MCF 10A (cell line): ENCODE results near the gene CCL26. TPM values are rescaled to one million over a fixed set of nuclear protein-coding genes. Genes with fewer than 3 reads are reported as not detected.
A peak's percentile ranks its signal among the peaks of the same experiment; 100 is the strongest.

Source experiments
- BruUV-seq: library from RNA; stranded (reverse); fragments of 400-500 nt; replicated peaks from 2 replicates; lab custom pipeline; 2021; lab: Mats Ljungman, UMichigan
- CTCF ChIA-PET: fragments of 300-600 bp; sonication (Branson Sonifier 250); formaldehyde crosslinking; extraction: SDS; loops from one replicate; lab custom pipeline; 2021; ENCODE audit warnings: antibody characterized with exemption, inconsistent platforms; lab: Yijun Ruan, JAX
- POLR2A ChIA-PET: fragments of 300-600, 350-650 bp; sonication (Branson Sonifier 250); formaldehyde crosslinking; extraction: SDS; loops from one replicate; lab custom pipeline; 2020; ENCODE audit warnings: antibody characterized with exemption, inconsistent platforms; lab: Yijun Ruan, JAX
- DNase-seq: peaks from one replicate; pipeline ENCODE4 v3.0.0-alpha.2; 2018; ENCODE audit not compliant: unreplicated experiment
- H3K27ac Mint-ChIP-seq: one replicate; pipeline ENCODE4 v1.8.0; 2022; ENCODE audit warnings: mild to moderate bottlenecking, low read depth, mixed read lengths; ENCODE audit not compliant: unreplicated experiment
- H3K27me3 Mint-ChIP-seq: one replicate; pipeline ENCODE4 v1.8.0; 2022; ENCODE audit warnings: mixed read lengths; ENCODE audit not compliant: insufficient read depth, unreplicated experiment
- H3K36me3 Mint-ChIP-seq: one replicate; pipeline ENCODE4 v1.8.0; 2022; ENCODE audit warnings: mild to moderate bottlenecking, moderate library complexity, mixed read lengths; ENCODE audit not compliant: insufficient read depth, unreplicated experiment
- H3K4me1 Mint-ChIP-seq: one replicate; pipeline ENCODE4 v1.8.0; 2022; ENCODE audit warnings: mixed read lengths; ENCODE audit not compliant: insufficient read depth, unreplicated experiment
- H3K4me3 Mint-ChIP-seq: one replicate; pipeline ENCODE4 v1.8.0; 2022; ENCODE audit warnings: mild to moderate bottlenecking, moderate library complexity, mixed read lengths; ENCODE audit not compliant: unreplicated experiment
- H3K9me3 Mint-ChIP-seq: one replicate; pipeline ENCODE4 v1.8.0; 2022; ENCODE audit warnings: mixed read lengths; ENCODE audit not compliant: unreplicated experiment
- intact Hi-C: fragments of 100-400 bp; cut with micrococcal nuclease; formaldehyde crosslinking; loops from 2 replicates; pipeline ENCODE4 v1.14.1; 2022
- total RNA-seq: library from RNA; stranded (reverse); gene quantifications from 2 replicates; pipeline ENCODE4 v1.2.3, GENCODE V29; 2022
- TF ChIP-seq, protein P1 (sequence below): fragments of 200-600 bp; IDR thresholded peaks from one replicate; pipeline ENCODE4 v1.8.0; 2022; ENCODE audit warnings: antibody characterized with exemption, mild to moderate bottlenecking; ENCODE audit not compliant: unreplicated experiment

The CCL26 gene
- total RNA-seq, 1 experiment from 2014 or later = not detected

DNA sequence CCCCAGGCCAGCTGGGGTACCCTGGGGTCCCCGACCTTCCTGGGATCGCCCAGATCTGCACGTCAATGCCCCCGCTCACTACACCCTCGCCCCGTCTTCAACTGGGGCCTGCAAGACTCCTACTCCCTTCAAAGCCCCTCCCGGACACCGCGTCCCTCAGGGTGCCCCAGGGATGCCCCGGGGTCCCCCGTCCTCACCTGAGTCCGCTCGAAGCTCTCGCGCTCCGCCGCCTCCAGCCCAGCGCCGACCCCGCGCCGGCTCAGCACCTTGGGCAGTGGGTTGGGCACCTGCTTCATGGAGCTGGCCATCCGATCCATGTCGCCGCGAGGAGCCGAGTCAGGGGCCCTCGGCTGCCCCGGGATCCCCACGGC, 33.4 kb downstream of the CCL26 start, which contains the start of gene HIP1:
TSS of gene HIP1 (minus strand) at position 338 of the 371 bp plus-strand sequence. CDS start at position 317, 21 bp downstream.
- no peaks in the 10 kb centered on the region for H3K9me3 Mint-ChIP-seq
- intact Hi-C loops = no loop called here
- peak within 1 kb of the TSS; percentile 78 for H3K27ac Mint-ChIP-seq
- no TSS peak for BruUV-seq
- H3K27me3 Mint-ChIP-seq = no peaks in the 10 kb centered on the region
- H3K36me3 Mint-ChIP-seq = peaks cover 6% of the 10 kb centered on the region
- H3K4me3 Mint-ChIP-seq = peak within 1 kb of the TSS; percentile 84
- POLR2A ChIA-PET = interaction anchor here (1.5 to 3.7 kb wide), 2 partner anchors 10 to 210 kb away, joined by 4 to 20 read pairs; no protein-coding TSS in a partner anchor
- CTCF ChIA-PET = interaction anchor here (0.6 kb wide), 1 partner anchor 178 kb away, joined by 3 read pairs; no protein-coding TSS in a partner anchor
- peaks cover 12% of the 10 kb centered on the region for H3K4me1 Mint-ChIP-seq
- TF ChIP-seq, protein P1, sequence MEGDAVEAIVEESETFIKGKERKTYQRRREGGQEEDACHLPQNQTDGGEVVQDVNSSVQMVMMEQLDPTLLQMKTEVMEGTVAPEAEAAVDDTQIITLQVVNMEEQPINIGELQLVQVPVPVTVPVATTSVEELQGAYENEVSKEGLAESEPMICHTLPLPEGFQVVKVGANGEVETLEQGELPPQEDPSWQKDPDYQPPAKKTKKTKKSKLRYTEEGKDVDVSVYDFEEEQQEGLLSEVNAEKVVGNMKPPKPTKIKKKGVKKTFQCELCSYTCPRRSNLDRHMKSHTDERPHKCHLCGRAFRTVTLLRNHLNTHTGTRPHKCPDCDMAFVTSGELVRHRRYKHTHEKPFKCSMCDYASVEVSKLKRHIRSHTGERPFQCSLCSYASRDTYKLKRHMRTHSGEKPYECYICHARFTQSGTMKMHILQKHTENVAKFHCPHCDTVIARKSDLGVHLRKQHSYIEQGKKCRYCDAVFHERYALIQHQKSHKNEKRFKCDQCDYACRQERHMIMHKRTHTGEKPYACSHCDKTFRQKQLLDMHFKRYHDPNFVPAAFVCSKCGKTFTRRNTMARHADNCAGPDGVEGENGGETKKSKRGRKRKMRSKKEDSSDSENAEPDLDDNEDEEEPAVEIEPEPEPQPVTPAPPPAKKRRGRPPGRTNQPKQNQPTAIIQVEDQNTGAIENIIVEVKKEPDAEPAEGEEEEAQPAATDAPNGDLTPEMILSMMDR = no peak
- no peak for DNase-seq

DNA sequence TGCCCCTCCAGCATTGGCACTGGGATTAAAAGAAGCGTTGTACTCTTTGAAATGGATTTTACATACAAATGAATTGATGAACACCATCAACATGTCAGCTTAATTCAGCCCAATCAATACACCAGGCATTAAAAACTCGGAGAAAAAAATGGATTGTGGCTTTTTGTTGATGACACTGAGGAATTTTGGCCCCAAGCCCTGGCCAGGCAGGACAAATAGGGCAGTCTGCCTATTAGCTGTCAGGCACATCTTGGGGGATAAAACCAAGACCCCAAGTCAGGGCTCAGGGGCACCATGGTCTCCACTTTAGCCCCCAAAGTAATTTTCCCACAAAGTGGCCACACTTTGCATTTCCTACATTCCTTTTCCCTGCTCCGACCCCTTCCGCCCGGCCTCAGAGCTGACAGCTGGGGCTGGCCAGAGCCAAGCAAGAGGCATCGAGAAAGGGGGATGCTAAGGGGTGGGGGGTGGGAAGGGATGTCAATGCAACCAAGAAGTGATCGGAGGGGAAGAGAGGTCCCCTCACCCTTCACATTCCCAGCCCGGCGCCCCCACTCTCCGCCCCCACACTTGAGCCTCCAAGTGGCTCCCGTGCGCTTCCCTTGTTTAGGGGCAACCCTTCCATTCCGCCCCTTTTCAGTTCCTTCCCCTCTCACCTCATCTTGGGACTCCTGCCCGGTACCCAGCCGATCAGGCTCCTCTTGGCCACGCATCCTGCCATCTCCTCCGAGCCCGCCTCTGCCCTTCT, 34.0 kb downstream of the CCL26 start:
- Mint-ChIP-seq H3K36me3 (peaks cover 6% of the 10 kb centered on the region), H3K4me1 (peaks cover 13% of the 10 kb centered on the region), H3K27ac (peak overlapping the region; percentile 78), H3K27me3 (no peaks in the 10 kb centered on the region), H3K9me3 (no peaks in the 10 kb centered on the region), H3K4me3 (peak overlapping the region; percentile 84)
- intact Hi-C loops = no loop called here
- TF ChIP-seq, protein P1 = no peak
- no TSS peak for BruUV-seq
- DNase-seq = no peak
- CTCF ChIA-PET = interaction anchor here (0.6 kb wide), 1 partner anchor 177 kb away, joined by 3 read pairs; no protein-coding TSS in a partner anchor
- POLR2A ChIA-PET = interaction anchor here (1.5 to 3.7 kb wide), 2 partner anchors 10 to 210 kb away, joined by 4 to 20 read pairs; no protein-coding TSS in a partner anchor

DNA sequence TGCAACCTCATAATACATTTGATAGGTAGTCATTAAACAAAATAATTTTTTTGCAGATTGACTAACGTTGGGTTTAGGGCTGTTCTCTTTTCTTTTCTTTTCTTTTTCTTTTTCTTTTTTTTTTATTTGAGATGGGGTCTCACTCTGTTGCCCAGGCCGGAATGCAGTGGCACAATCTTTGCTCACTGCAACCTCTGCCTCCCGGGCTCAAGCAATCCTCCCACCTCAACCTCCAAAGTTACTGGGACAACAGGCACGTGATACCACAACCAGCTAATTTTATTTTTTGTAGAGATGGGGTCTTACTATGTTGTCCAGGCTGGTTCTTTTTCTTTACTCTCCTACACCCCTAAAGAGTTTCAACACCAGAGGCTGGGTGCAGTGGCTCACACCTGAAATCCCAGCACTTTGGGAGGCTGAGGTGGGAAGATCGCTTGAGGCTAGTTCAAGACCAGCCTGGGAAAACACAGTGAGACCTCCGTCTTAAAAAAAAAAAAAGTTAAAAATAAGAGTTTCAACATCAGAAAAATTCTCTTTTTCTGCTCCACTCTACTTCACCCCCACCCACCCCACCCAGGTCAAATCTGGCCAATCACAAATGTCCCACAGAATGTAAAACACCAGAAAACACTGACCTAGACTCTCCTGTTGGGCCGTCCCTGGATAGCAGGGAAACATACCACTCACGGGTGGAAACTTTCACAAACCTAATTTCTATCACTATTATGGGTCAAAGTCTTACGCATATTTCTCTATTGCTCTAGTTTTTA, 36.2 kb downstream of the CCL26 start:
- no peak overlapping the region for H3K27ac Mint-ChIP-seq
- DNase-seq = no peak

More for the DNA sequence above, 36.2 kb downstream of the CCL26 start:
- BruUV-seq = no TSS peak
- ChIA-PET POLR2A (no interaction called here), CTCF (no interaction called here)
- Mint-ChIP-seq H3K4me1 (peaks cover 23% of the 10 kb centered on the region), H3K27me3 (no peaks in the 10 kb centered on the region), H3K36me3 (peaks cover 6% of the 10 kb centered on the region), H3K9me3 (no peaks in the 10 kb centered on the region), H3K4me3 (no peak overlapping the region)
- TF ChIP-seq, protein P1 = no peak
- intact Hi-C loops = no loop called here
